ENCODE results near the gene ARCN1. TPM values are rescaled to one million over a fixed set of nuclear protein-coding genes. Genes with fewer than 3 reads are reported as not detected.

The ARCN1 gene
- total RNA-seq, 1 experiment from 2014 or later, result 122 TPM

DNA sequence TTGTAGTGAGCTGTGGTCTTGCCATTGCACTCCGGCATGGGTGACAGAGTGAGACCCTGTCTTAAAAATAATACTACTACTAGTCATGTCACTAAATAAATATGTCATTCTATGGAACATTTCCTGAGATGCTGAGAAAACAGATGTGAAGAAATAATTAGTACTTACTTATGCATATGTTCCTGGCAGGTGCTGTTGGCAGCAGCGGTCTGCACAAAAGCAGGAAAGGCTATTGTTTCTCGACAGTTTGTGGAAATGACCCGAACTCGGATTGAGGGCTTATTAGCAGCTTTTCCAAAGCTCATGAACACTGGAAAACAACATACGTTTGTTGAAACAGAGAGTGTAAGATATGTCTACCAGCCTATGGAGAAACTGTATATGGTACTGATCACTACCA, 8.8 kb downstream of the ARCN1 start:
- no peak overlapping the region for H3K9ac ChIP-seq (ENCODE audit: low read length)
- intact Hi-C loops (cut with micrococcal nuclease), result no loop called here
- no peak for DNase-seq
- TF ChIP-seq EZH2phosphoT487 (IDR thresholded peaks at IDR 0.05; ENCODE audit: borderline replicate concordance, low read length), result no peak
- TF ChIP-seq, protein P1, sequence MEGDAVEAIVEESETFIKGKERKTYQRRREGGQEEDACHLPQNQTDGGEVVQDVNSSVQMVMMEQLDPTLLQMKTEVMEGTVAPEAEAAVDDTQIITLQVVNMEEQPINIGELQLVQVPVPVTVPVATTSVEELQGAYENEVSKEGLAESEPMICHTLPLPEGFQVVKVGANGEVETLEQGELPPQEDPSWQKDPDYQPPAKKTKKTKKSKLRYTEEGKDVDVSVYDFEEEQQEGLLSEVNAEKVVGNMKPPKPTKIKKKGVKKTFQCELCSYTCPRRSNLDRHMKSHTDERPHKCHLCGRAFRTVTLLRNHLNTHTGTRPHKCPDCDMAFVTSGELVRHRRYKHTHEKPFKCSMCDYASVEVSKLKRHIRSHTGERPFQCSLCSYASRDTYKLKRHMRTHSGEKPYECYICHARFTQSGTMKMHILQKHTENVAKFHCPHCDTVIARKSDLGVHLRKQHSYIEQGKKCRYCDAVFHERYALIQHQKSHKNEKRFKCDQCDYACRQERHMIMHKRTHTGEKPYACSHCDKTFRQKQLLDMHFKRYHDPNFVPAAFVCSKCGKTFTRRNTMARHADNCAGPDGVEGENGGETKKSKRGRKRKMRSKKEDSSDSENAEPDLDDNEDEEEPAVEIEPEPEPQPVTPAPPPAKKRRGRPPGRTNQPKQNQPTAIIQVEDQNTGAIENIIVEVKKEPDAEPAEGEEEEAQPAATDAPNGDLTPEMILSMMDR (conservative IDR thresholded peaks at IDR 0.05; ENCODE audit: low read depth, low read length), result no peak
- no peak for TF ChIP-seq EZH2 (IDR thresholded peaks at IDR 0.05; ENCODE audit: low read length, unreplicated experiment)
- H3K27ac ChIP-seq (ENCODE audit: low read length), result no peak overlapping the region
- H3K27me3 ChIP-seq (ENCODE audit: low read length), result no peaks in the 10 kb centered on the region
- H3K79me2 ChIP-seq (ENCODE audit: low read length), result peaks cover 54% of the 10 kb centered on the region
- ChIA-PET CTCF (no interaction called here), POLR2A (ENCODE audit: unreplicated experiment) (no interaction called here)
- H4K20me1 ChIP-seq (ENCODE audit: low read length), result peaks cover 25% of the 10 kb centered on the region
- no peak overlapping the region for H3K4me2 ChIP-seq (ENCODE audit: low read length)
- no TSS peak for BruUV-seq (replicated peaks)
- H3K4me3 ChIP-seq (ENCODE audit: low read length), result no peak overlapping the region
- H2AFZ ChIP-seq (ENCODE audit: low read length), result no peak overlapping the region
- H3K9me3 ChIP-seq (ENCODE audit: low read length), result no peaks in the 10 kb centered on the region
- H3F3A ChIP-seq (ENCODE audit: low read length, unreplicated experiment), result no peaks in the 10 kb centered on the region
- peaks cover 38% of the 10 kb centered on the region for H3K36me3 ChIP-seq (ENCODE audit: low read depth, low read length)
- H3K4me1 ChIP-seq (ENCODE audit: insufficient read depth, low read length), result no peaks in the 10 kb centered on the region
- ATAC-seq, result no peak
- no peaks in the 10 kb centered on the region for H3K9me2 ChIP-seq (replicated peaks; ENCODE audit: low read length)

DNA sequence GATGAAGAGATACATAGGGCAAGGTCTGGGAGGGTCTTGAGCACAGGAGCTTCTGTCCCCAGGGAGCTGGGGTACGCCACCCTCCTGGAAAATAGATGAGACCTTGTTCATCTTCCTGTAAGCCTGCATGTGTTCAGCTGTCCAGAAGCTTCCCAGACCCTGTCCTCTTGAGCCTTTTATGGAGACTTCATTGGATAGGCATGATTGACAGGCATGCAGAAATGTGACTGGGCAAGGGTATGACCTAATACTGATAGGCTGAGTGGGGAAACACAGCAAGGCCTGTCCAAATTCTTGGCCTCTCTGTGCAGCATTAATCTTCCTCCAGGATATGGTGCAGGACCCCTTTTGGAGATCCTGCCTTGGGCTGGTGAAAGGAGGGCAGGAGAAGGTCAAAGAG, 15.7 kb downstream of the ARCN1 start:
- Histone ChIP-seq H3F3A (ENCODE audit: low read length, unreplicated experiment) (no peaks in the 10 kb centered on the region), H3K4me1 (ENCODE audit: insufficient read depth, low read length) (no peaks in the 10 kb centered on the region), H3K27ac (ENCODE audit: low read length) (no peak overlapping the region), H3K9me2 (replicated peaks; ENCODE audit: low read length) (no peaks in the 10 kb centered on the region), H4K20me1 (ENCODE audit: low read length) (no peaks in the 10 kb centered on the region), H3K9me3 (ENCODE audit: low read length) (no peaks in the 10 kb centered on the region), H3K36me3 (ENCODE audit: low read depth, low read length) (peaks cover 72% of the 10 kb centered on the region), H2AFZ (ENCODE audit: low read length) (no peak overlapping the region), H3K4me3 (ENCODE audit: low read length) (no peak overlapping the region), H3K9ac (ENCODE audit: low read length) (no peak overlapping the region), H3K79me2 (ENCODE audit: low read length) (no peaks in the 10 kb centered on the region), H3K4me2 (ENCODE audit: low read length) (no peak overlapping the region), H3K27me3 (ENCODE audit: low read length) (no peaks in the 10 kb centered on the region)
- CTCF ChIA-PET, result no interaction called here
- intact Hi-C loops (cut with micrococcal nuclease), result no loop called here
- no TSS peak for BruUV-seq (replicated peaks)
- no peak for DNase-seq
- POLR2A ChIA-PET (ENCODE audit: unreplicated experiment), result no interaction called here
- TF ChIP-seq EZH2phosphoT487 (IDR thresholded peaks at IDR 0.05; ENCODE audit: borderline replicate concordance, low read length) (no peak), EZH2 (IDR thresholded peaks at IDR 0.05; ENCODE audit: low read length, unreplicated experiment) (no peak)
- TF ChIP-seq, protein P1 (conservative IDR thresholded peaks at IDR 0.05; ENCODE audit: low read depth, low read length), result no peak
- no peak for ATAC-seq

DNA sequence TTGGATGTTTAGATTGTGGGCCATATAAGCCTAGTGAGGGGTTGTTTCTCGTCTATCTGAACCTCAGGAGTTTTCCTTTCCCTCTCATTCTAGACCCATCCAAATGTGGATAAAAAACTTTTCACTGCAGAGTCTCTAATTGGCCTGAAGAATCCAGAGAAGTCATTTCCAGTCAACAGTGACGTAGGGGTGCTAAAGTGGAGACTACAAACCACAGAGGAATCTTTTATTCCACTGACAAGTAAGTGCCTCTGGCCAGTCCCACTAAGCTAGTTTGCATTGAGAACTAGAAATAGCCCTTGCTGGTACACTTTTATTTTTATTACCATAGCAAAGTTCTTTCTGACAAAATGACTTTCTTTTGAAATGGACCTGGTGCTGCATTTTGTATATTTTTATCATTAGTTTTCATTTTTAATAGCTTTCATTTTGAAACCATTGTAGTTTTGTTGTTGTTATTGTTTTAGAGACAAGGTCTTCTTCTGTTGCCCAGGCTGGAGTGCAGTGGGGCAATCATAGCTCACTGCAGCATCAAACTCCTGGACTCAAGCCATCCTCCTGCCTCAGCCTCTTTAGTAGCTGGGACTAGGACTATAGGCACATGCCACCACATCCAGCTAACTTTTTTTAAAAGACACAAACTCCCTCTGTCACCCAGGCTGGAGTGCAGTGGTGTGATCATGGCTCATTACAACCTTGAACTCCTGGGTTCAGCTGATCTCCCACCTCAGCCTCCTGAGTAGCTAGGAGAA, 20.6 kb downstream of the ARCN1 start:
- no peak for DNase-seq
- no peaks in the 10 kb centered on the region for H3K27me3 ChIP-seq (ENCODE audit: low read length)
- no peak overlapping the region for H2AFZ ChIP-seq (ENCODE audit: low read length)
- no peaks in the 10 kb centered on the region for H3K9me3 ChIP-seq (ENCODE audit: low read length)
- H4K20me1 ChIP-seq (ENCODE audit: low read length), result no peaks in the 10 kb centered on the region
- ChIA-PET CTCF (interaction anchor here (0.7 kb wide), 1 partner anchor 14 kb away, joined by 5 read pairs; no protein-coding TSS in a partner anchor), POLR2A (ENCODE audit: unreplicated experiment) (no interaction called here)
- no peak for TF ChIP-seq EZH2 (IDR thresholded peaks at IDR 0.05; ENCODE audit: low read length, unreplicated experiment)
- no peak for TF ChIP-seq EZH2phosphoT487 (IDR thresholded peaks at IDR 0.05; ENCODE audit: borderline replicate concordance, low read length)
- TF ChIP-seq, protein P1 (conservative IDR thresholded peaks at IDR 0.05; ENCODE audit: low read depth, low read length), result no peak
- intact Hi-C loops (cut with micrococcal nuclease), result no loop called here
- no peaks in the 10 kb centered on the region for H3K9me2 ChIP-seq (replicated peaks; ENCODE audit: low read length)
- no peaks in the 10 kb centered on the region for H3K4me1 ChIP-seq (ENCODE audit: insufficient read depth, low read length)
- no TSS peak for BruUV-seq (replicated peaks)
- H3K36me3 ChIP-seq (ENCODE audit: low read depth, low read length), result peaks cover 58% of the 10 kb centered on the region
- no peak overlapping the region for H3K9ac ChIP-seq (ENCODE audit: low read length)
- no peak overlapping the region for H3K4me2 ChIP-seq (ENCODE audit: low read length)
- no peaks in the 10 kb centered on the region for H3K79me2 ChIP-seq (ENCODE audit: low read length)
- H3F3A ChIP-seq (ENCODE audit: low read length, unreplicated experiment), result no peaks in the 10 kb centered on the region
- H3K4me3 ChIP-seq (ENCODE audit: low read length), result no peak overlapping the region
- H3K27ac ChIP-seq (ENCODE audit: low read length), result no peak overlapping the region
- ATAC-seq, result no peak
